HepG2 (cell line): ENCODE data around the gene SESN3. TPM values are rescaled to one million over a fixed set of nuclear protein-coding genes. Genes with fewer than 3 reads are reported as not detected.

Experiments used
- ATAC-seq: fragments of 200-7000 bp; cut with Tn5 transposase; 3 replicates; pipeline ENCODE4 v1.9.1; 2020; ENCODE audit warnings: mild to moderate bottlenecking, moderate library complexity
- BruUV-seq: library from RNA; stranded (reverse); fragments of 400-500 nt; replicated peaks from 2 replicates; lab custom pipeline; 2021; lab: Mats Ljungman, UMichigan
- CTCF ChIA-PET: fragments of 300-600 bp; formaldehyde crosslinking; extraction: SDS; loops from one replicate; lab custom pipeline; 2021; ENCODE audit warnings: low total read pairs, inconsistent platforms, low intra/inter-chr PET ratio; lab: Yijun Ruan, JAX
- POLR2A ChIA-PET: fragments of 350-600 bp; sonication (Branson Sonifier 250); formaldehyde crosslinking; loops from one replicate; lab custom pipeline; 2020; ENCODE audit warnings: antibody characterized with exemption, inconsistent platforms; lab: Yijun Ruan, JAX
- DNase-seq: peaks from one replicate; pipeline ENCODE4 v3.0.0-alpha.2; 2015; ENCODE audit warnings: low spot score
- FAIRE-seq: peaks from 3 replicates; lab custom pipeline; 2011; peaks lifted over from hg19 to GRCh38; lab: Jason Lieb, UNC
- H2AFZ ChIP-seq: one replicate; pipeline ENCODE4 v1.6.1; 2011; ENCODE audit warnings: low read length, inconsistent platforms
- H3K27ac ChIP-seq: fragments of 300-600 bp; 3 replicates; pipeline ENCODE4 v1.8.0; 2011; ENCODE audit warnings: mixed run types, mild to moderate bottlenecking, mixed read lengths, low read length, inconsistent platforms; ENCODE audit not compliant: insufficient read depth; ENCODE audit errors: extremely low read length
- H3K27me3 ChIP-seq, 2 experiments: fragments of 200-600 bp in 1 of 2; 2 replicates in 1 of 2; 3 replicates in 1 of 2; pipeline versions ENCODE4 v1.6.0 to v1.8.0; 2011; ENCODE audit warnings: low read length in 2 of 2, mild to moderate bottlenecking in 2 of 2, moderate library complexity in 2 of 2, inconsistent platforms in 1 of 2; ENCODE audit not compliant: insufficient read depth in 2 of 2, control insufficient read depth in 1 of 2
- H3K36me3 ChIP-seq, 2 experiments: fragments of 200-600 bp in 1 of 2; replicated peaks in 1 of 2; 2 replicates in 1 of 2; 3 replicates in 1 of 2; pipeline versions ENCODE4 v1.5.1 to v1.8.0; 2011; ENCODE audit warnings: low read length in 2 of 2, inconsistent platforms in 1 of 2; ENCODE audit not compliant: insufficient read depth in 2 of 2, control insufficient read depth in 1 of 2
- H3K4me1 ChIP-seq: 2 replicates; pipeline ENCODE4 v1.5.1; 2012; ENCODE audit warnings: low read length, inconsistent platforms; ENCODE audit not compliant: insufficient read depth
- H3K4me2 ChIP-seq: 2 replicates; pipeline ENCODE4 v1.6.0; 2011; ENCODE audit warnings: low read depth, low read length, inconsistent platforms
- H3K4me3 ChIP-seq, 3 experiments: fragments of 200-600 bp in 1 of 3; sonication (generic), shearing (Covaris generic) in 1 of 3; replicated peaks in 1 of 3; 2 replicates each; pipeline ENCODE4 v1.5.1; 2011 to 2016; ENCODE audit warnings: low read length in 3 of 3, inconsistent platforms in 2 of 3, low read depth in 2 of 3, mild to moderate bottlenecking in 2 of 3, control low read depth in 1 of 3, mixed read lengths in 1 of 3; ENCODE audit not compliant: insufficient read depth in 1 of 3
- H3K79me2 ChIP-seq: one replicate; pipeline ENCODE4 v1.6.1; 2011; ENCODE audit warnings: low read length, inconsistent platforms; ENCODE audit not compliant: insufficient read depth
- H3K9ac ChIP-seq: 2 replicates; pipeline ENCODE4 v1.6.0; 2011; ENCODE audit warnings: mild to moderate bottlenecking, low read depth, low read length, inconsistent platforms; ENCODE audit not compliant: insufficient read depth
- H3K9me3 ChIP-seq: 2 replicates; pipeline ENCODE4 v1.5.1; 2012; ENCODE audit warnings: mild to moderate bottlenecking, low read length
- H4K20me1 ChIP-seq: 2 replicates; pipeline ENCODE4 v1.6.0; 2011; ENCODE audit warnings: inconsistent platforms, mild to moderate bottlenecking, low read length, moderate library complexity; ENCODE audit not compliant: insufficient read depth
- AKNA ChIP-seq: sonication (generic); formaldehyde crosslinking; IDR thresholded peaks from 2 replicates; pipeline ENCODE4 v1.4.0; 2020; ENCODE audit warnings: missing genetic modification reagents, borderline replicate concordance
- CHCHD3 ChIP-seq: sonication (generic); formaldehyde crosslinking; IDR thresholded peaks from 2 replicates; pipeline ENCODE4 v1.8.0; 2022; ENCODE audit warnings: mild to moderate bottlenecking, missing genetic modification reagents, moderate library complexity
- GATAD2A ChIP-seq: IDR thresholded peaks from 2 replicates; pipeline ENCODE4 v1.6.1; 2016
- HCFC1 ChIP-seq: fragments of 150-350 bp; IDR thresholded peaks from 2 replicates; pipeline ENCODE4 v1.6.1; 2014; ENCODE audit warnings: low read depth, low read length
- MAFF ChIP-seq: IDR thresholded peaks from 2 replicates; pipeline ENCODE4 v1.6.1; 2011; ENCODE audit warnings: low read depth, low read length, improper control_type of control experiment
- MIXL1 ChIP-seq: IDR thresholded peaks from 2 replicates; pipeline ENCODE4 v1.6.1; 2016
- NFE2L1 ChIP-seq: sonication (generic); formaldehyde crosslinking; IDR thresholded peaks from 2 replicates; pipeline ENCODE4 v1.4.0; 2020; ENCODE audit warnings: missing genetic modification reagents, mild to moderate bottlenecking, borderline replicate concordance
- PHB2 ChIP-seq: fragments of 450-650 bp; IDR thresholded peaks from 2 replicates; pipeline ENCODE4 v1.6.1; 2018; ENCODE audit not compliant: partially characterized antibody
- SNAPC4 ChIP-seq: sonication (generic); formaldehyde crosslinking; IDR thresholded peaks from 2 replicates; pipeline ENCODE4 v1.4.0; 2020; ENCODE audit warnings: mild to moderate bottlenecking, missing genetic modification reagents
- SP140L ChIP-seq: sonication (generic); formaldehyde crosslinking; IDR thresholded peaks from 2 replicates; pipeline ENCODE4 v1.4.0; 2020; ENCODE audit warnings: missing genetic modification reagents, borderline replicate concordance
- ZNF496 ChIP-seq: sonication (generic); formaldehyde crosslinking; IDR thresholded peaks from 2 replicates; pipeline ENCODE4 v1.8.1; 2023; ENCODE audit warnings: mild to moderate bottlenecking, moderate library complexity, missing genetic modification reagents; ENCODE audit not compliant: insufficient replicate concordance
- ZNF501 ChIP-seq: sonication (generic); formaldehyde crosslinking; IDR thresholded peaks from 2 replicates; pipeline ENCODE4 v1.5.1; 2020; ENCODE audit warnings: mild to moderate bottlenecking, moderate library complexity, missing genetic modification reagents
- ZNF83 ChIP-seq: sonication (generic); formaldehyde crosslinking; IDR thresholded peaks from 2 replicates; pipeline ENCODE4 v1.4.0; 2020; ENCODE audit warnings: missing genetic modification reagents, mild to moderate bottlenecking, borderline replicate concordance
- WGBS: methylation state at CpG from one replicate; pipeline ENCODE4 v1.1.6; 2017; ENCODE audit warnings: low lambda C conversion rate; 5-methylcytosine and 5-hydroxymethylcytosine counted together
- in situ Hi-C: cut with HindIII; loops from 2 replicates; pipeline ENCODE4 v1.10.0; 2017; ENCODE audit warnings: low pct_unique_long_range_greater_than_20kb; ENCODE audit not compliant: extremely low pct_ligation_motif_present
- intact Hi-C: fragments of 100-400 bp; cut with micrococcal nuclease; formaldehyde crosslinking; loops from one replicate; pipeline ENCODE4 v1.10.0; 2022; ENCODE audit not compliant: unreplicated experiment
- polyA plus RNA-seq, 8 experiments: library from polyadenylated mRNA; depleted of rRNA in 3 of 8; stranded (reverse) in 7 of 8; unstranded in 1 of 8; fragments of >200 nt; fragmentation: Illumina TruSeq in 4 of 8; extraction: Trizol in 4 of 8; gene quantifications; 2 replicates each; pipeline versions ENCODE4 v1.2.1 to v1.2.3, GENCODE V29; 2011 to 2016; ENCODE audit warnings: low read depth in 4 of 8, missing spikeins in 1 of 8, mixed read lengths in 1 of 8; ENCODE audit not compliant: insufficient read depth in 1 of 8
- total RNA-seq, 5 experiments: library from RNA; depleted of rRNA; stranded (reverse); fragments of >200 nt; fragmentation: Illumina TruSeq; extraction: Trizol; gene quantifications; 2 replicates each; pipeline ENCODE4 v1.2.3, GENCODE V29; 2016; ENCODE audit warnings: low read depth in 1 of 5
- TF ChIP-seq, protein P1 (sequence below): sonication (generic); formaldehyde crosslinking; conservative IDR thresholded peaks from 2 replicates; pipeline ENCODE4 v1.8.0; 2022; ENCODE audit warnings: mild to moderate bottlenecking, moderate library complexity, missing genetic modification reagents

Gene SESN3
- total and polyA plus RNA-seq, 2 of the 13 experiments (the other 11 are each of a cell fraction or from before 2014, with no cell fraction given): 0.53 to 0.86 TPM

- TF ChIP-seq ZNF496 (no peak), AKNA (CRISPR knock-in tag) (no peak), ZNF501 (CRISPR knock-in tag) (no peak), GATAD2A (CRISPR knock-in tag) (no peak), NFE2L1 (CRISPR knock-in tag) (no peak), SNAPC4 (CRISPR knock-in tag) (no peak), MIXL1 (CRISPR knock-in tag) (no peak), CHCHD3 (CRISPR knock-in tag) (no peak), PHB2 (no peak), ZNF83 (no peak), HCFC1 (no peak), MAFF (no peak), SP140L (CRISPR knock-in tag) (no peak)
- TF ChIP-seq, protein P1, sequence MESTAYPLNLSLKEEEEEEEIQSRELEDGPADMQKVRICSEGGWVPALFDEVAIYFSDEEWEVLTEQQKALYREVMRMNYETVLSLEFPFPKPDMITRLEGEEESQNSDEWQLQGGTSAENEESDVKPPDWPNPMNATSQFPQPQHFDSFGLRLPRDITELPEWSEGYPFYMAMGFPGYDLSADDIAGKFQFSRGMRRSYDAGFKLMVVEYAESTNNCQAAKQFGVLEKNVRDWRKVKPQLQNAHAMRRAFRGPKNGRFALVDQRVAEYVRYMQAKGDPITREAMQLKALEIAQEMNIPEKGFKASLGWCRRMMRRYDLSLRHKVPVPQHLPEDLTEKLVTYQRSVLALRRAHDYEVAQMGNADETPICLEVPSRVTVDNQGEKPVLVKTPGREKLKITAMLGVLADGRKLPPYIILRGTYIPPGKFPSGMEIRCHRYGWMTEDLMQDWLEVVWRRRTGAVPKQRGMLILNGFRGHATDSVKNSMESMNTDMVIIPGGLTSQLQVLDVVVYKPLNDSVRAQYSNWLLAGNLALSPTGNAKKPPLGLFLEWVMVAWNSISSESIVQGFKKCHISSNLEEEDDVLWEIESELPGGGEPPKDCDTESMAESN (CRISPR knock-in tag): no peak
- Histone ChIP-seq H2AFZ (no peak overlapping the region), H3K4me1 (no peaks in the 10 kb centered on the region), H4K20me1 (no peaks in the 10 kb centered on the region), H3K9ac (no peak overlapping the region), H3K4me2 (no peak overlapping the region), H3K36me3 (no peaks in the 10 kb centered on the region), H3K4me3 (no peak overlapping the region), H3K27ac (no peak overlapping the region), H3K9me3 (no peaks in the 10 kb centered on the region), H3K27me3 (no peaks in the 10 kb centered on the region), H3K79me2 (no peaks in the 10 kb centered on the region)
- intact Hi-C loops (no loop called here), in situ Hi-C loops (no loop called here)
- no peak for DNase-seq
- ATAC-seq: no peak
- 42% methylated on average over 3 of the region's 3 CpGs for WGBS
- no TSS peak for BruUV-seq
- ChIA-PET CTCF (no interaction called here), POLR2A (no interaction called here)
- FAIRE-seq: no peak
Observed at GRCh38 chr11:95222817-95223216, 8.2 kb downstream of the SESN3 start.
